Sigmoid colon (tissue), 7 donors: ENCODE results near the gene RPTOR. TPM values are rescaled to one million over a fixed set of nuclear protein-coding genes. Genes with fewer than 3 reads are reported as not detected.

Experiments used
- DNase-seq: peaks from one replicate; pipeline ENCODE4 v3.0.0-alpha.2; 2019
- H3K27ac ChIP-seq, 4 donors: fragments of 200-600 bp; sonication (generic); one replicate each; pipeline ENCODE4 v1.5.1; 2016 to 2019; ENCODE audit warnings: mild to moderate bottlenecking in 1 of 4
- H3K27me3 ChIP-seq, 3 donors: fragments of 200-600 bp; sonication (generic); one replicate each; pipeline ENCODE4 v1.5.1; 2019; ENCODE audit warnings: mild to moderate bottlenecking in 1 of 3
- H3K36me3 ChIP-seq, 4 donors: fragments of 200-600 bp; sonication (generic); one replicate each; pipeline ENCODE4 v1.5.1; 2016 to 2019
- H3K4me1 ChIP-seq, 4 donors: fragments of 200-600 bp; sonication (generic); one replicate each; pipeline ENCODE4 v1.5.1; 2017 to 2019
- H3K4me3 ChIP-seq, 4 donors: fragments of 200-600 bp; sonication (generic); one replicate each; pipeline ENCODE4 v1.5.1; 2017 to 2019; ENCODE audit warnings: mild to moderate bottlenecking in 2 of 4, moderate library complexity in 1 of 4
- H3K9me3 ChIP-seq, 4 donors: fragments of 200-600 bp in 3 of 4; sonication (generic) in 3 of 4; one replicate each; pipeline versions ENCODE4 v1.5.1 to v1.6.1; 2013 to 2019
- CTCF ChIP-seq, 4 experiments: fragments of 450-650 bp in 3 of 4; fragments of 200-600 bp in 1 of 4; IDR thresholded peaks; one replicate each; pipeline ENCODE4 v1.5.1; 2016 to 2019; ENCODE audit warnings: antibody characterized with exemption in 4 of 4, mild to moderate bottlenecking in 3 of 4, moderate library complexity in 2 of 4
- EP300 ChIP-seq, 4 donors: sonication (generic); formaldehyde crosslinking; IDR thresholded peaks; one replicate each; pipeline ENCODE4 v1.6.1; 2017; ENCODE audit warnings: antibody characterized with exemption in 4 of 4
- POLR2A ChIP-seq, 2 donors: fragments of 450-650 bp; IDR thresholded peaks; one replicate each; pipeline ENCODE4 v1.6.1; 2016; ENCODE audit warnings: antibody characterized with exemption in 2 of 2, mild to moderate bottlenecking in 2 of 2, moderate library complexity in 2 of 2
- POLR2AphosphoS5 ChIP-seq, 4 donors: sonication (generic); formaldehyde crosslinking; IDR thresholded peaks; one replicate each; pipeline ENCODE4 v1.6.1; 2017; ENCODE audit warnings: antibody characterized with exemption in 4 of 4
- WGBS, 2 donors: extraction: QIAGEN DNeasy Blood & Tissue Kit; methylation state at CpG; one replicate each; pipeline ENCODE4 v1.1.7; 2013; 5-methylcytosine and 5-hydroxymethylcytosine counted together
- intact Hi-C: fragments of 100-400 bp; cut with DNase I; formaldehyde crosslinking; loops from one replicate; pipeline ENCODE4 v1.15.1; 2023
- polyA plus RNA-seq, 3 donors: library from polyadenylated mRNA; stranded (reverse); fragments of 200-250 nt; gene quantifications; one replicate each; pipeline ENCODE4 v1.2.3, GENCODE V29; 2013
- total RNA-seq, 4 donors: library from RNA; depleted of rRNA; stranded (reverse); fragments of >200 nt; gene quantifications; one replicate each; pipeline ENCODE4 v1.1.0, GENCODE V29; 2016
- donor health status: healthy with polysubstance abuse.
- donor health status: Bipolar disorder and iron deficiency.
- donor health status: healthy.

The RPTOR gene
- total and polyA plus RNA-seq, 7 donors, result 3.7 to 68.7 (median 22.9) TPM

- Histone ChIP-seq H3K4me1 (no peaks in the 10 kb centered on the region), H3K9me3 (no peaks in the 10 kb centered on the region), H3K27ac (no peak overlapping the region), H3K4me3 (no peak overlapping the region), H3K36me3 (no peaks in the 10 kb centered on the region), H3K27me3 (peaks cover 0 to 8% (median 0%) of the 10 kb centered on the region in 3 donors)
- WGBS, 2 donors, result 88% methylated on average over 15 of the region's 15 CpGs
- intact Hi-C loops, result no loop called here
- no peak for DNase-seq
- TF ChIP-seq EP300 (IDR thresholded peaks at IDR 0.05), result no peak
- no peak for TF ChIP-seq POLR2A (IDR thresholded peaks at IDR 0.05)
- TF ChIP-seq POLR2AphosphoS5 (IDR thresholded peaks at IDR 0.05), result no peak
- no peak for TF ChIP-seq CTCF (IDR thresholded peaks at IDR 0.05)
These were observed 32.4 kb upstream of the RPTOR start for GRCh38 chr17:80512233-80512632.

DNA sequence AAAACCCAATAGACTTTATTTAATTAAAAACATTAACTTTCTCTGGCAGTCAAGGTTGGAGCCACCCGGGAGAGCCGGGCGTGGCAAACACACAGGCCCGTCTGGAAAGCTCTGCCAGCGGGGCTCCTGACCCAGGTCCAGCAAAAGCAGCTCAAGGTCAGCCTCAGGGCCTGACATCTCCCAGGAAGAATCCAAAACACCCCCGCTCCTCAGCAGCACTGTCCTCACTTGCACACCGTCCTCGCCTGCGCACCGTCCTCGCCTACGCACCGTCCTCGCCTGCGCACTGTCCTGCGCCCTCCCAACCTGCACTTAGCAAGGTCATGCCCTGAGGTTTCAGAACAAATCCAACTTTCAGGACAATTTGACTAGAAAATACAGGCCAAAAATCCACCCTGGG is 31.4 kb upstream of the RPTOR start:
- peaks cover 0 to 8% (median 0%) of the 10 kb centered on the region in 3 donors for H3K27me3 ChIP-seq
- WGBS, 2 donors, result 73 to 84% methylated on average over 16 of the region's 16 CpGs
- no peak for TF ChIP-seq POLR2AphosphoS5 (IDR thresholded peaks at IDR 0.05)
- no peak for TF ChIP-seq CTCF (IDR thresholded peaks at IDR 0.05)
- no peak for TF ChIP-seq POLR2A (IDR thresholded peaks at IDR 0.05)
- no peak for TF ChIP-seq EP300 (IDR thresholded peaks at IDR 0.05)

GRCh38 chr17:80513892-80514291 is 30.7 kb upstream of the RPTOR start:
- intact Hi-C loops, result no loop called here
- H3K27ac ChIP-seq, result no peak overlapping the region
- no peak for TF ChIP-seq POLR2A (IDR thresholded peaks at IDR 0.05)
- DNase-seq, result no peak
- H3K9me3 ChIP-seq, result no peaks in the 10 kb centered on the region
- H3K27me3 ChIP-seq, result peaks cover 0 to 8% (median 0%) of the 10 kb centered on the region in 3 donors
- no peak overlapping the region for H3K4me3 ChIP-seq
- no peaks in the 10 kb centered on the region for H3K36me3 ChIP-seq
- H3K4me1 ChIP-seq, result no peaks in the 10 kb centered on the region
- WGBS, 2 donors, result 37 to 47% methylated on average over 10 of the region's 10 CpGs

More for the DNA sequence above, 31.4 kb upstream of the RPTOR start:
- no peak for DNase-seq
- Histone ChIP-seq H3K4me1 (no peaks in the 10 kb centered on the region), H3K36me3 (no peaks in the 10 kb centered on the region), H3K27ac (no peak overlapping the region), H3K4me3 (no peak overlapping the region), H3K9me3 (no peaks in the 10 kb centered on the region)
- intact Hi-C loops, result no loop called here

GRCh38 chr17:80516171-80516932 is 28.3 kb upstream of the RPTOR start:
- WGBS, 2 donors, result 76 to 80% methylated on average over 17 of the region's 17 CpGs

More at GRCh38 chr17:80516171-80516932, 28.3 kb upstream of the RPTOR start:
- no peaks in the 10 kb centered on the region for H3K36me3 ChIP-seq
- no peaks in the 10 kb centered on the region for H3K4me1 ChIP-seq
- intact Hi-C loops, result no loop called here
- no peak for TF ChIP-seq EP300 (IDR thresholded peaks at IDR 0.05)
- no peak for TF ChIP-seq POLR2AphosphoS5 (IDR thresholded peaks at IDR 0.05)
- no peak for TF ChIP-seq POLR2A (IDR thresholded peaks at IDR 0.05)
- no peak for TF ChIP-seq CTCF (IDR thresholded peaks at IDR 0.05)
- no peak for DNase-seq
- H3K27ac ChIP-seq, result no peak overlapping the region
- H3K9me3 ChIP-seq, result no peaks in the 10 kb centered on the region
- H3K27me3 ChIP-seq, result peaks cover 0 to 8% (median 0%) of the 10 kb centered on the region in 3 donors
- H3K4me3 ChIP-seq, result no peak overlapping the region
